Upper lobe of left lung (tissue), 4 donors: Measurements from ENCODE around the gene PPP1R37.

Source experiments
- CTCF ChIP-seq, 6 experiments: fragments of 450-650 bp in 4 of 6; fragments of 200-600 bp in 2 of 6; sonication (generic) in 2 of 6; IDR thresholded peaks; one replicate each; pipeline ENCODE4 v1.5.1; 2016 to 2019; ENCODE audit warnings: antibody characterized with exemption in 6 of 6
- EP300 ChIP-seq, 4 donors: sonication (generic); formaldehyde crosslinking; IDR thresholded peaks; one replicate each; pipeline ENCODE4 v1.5.1; 2017; ENCODE audit warnings: antibody characterized with exemption in 4 of 4, control low read depth in 2 of 4
- POLR2A ChIP-seq, 4 donors: fragments of 450-650 bp; IDR thresholded peaks; one replicate each; pipeline ENCODE4 v1.5.1; 2016 to 2017; ENCODE audit warnings: antibody characterized with exemption in 4 of 4, mild to moderate bottlenecking in 2 of 4
- POLR2AphosphoS5 ChIP-seq, 2 donors: sonication (generic); formaldehyde crosslinking; IDR thresholded peaks; one replicate each; pipeline ENCODE4 v1.5.1; 2017; ENCODE audit warnings: antibody characterized with exemption in 2 of 2

GRCh38 chr19:45102481-45102880 lies 9.5 kb downstream of the PPP1R37 start:
- TF ChIP-seq CTCF (IDR thresholded peaks at IDR 0.05) (no peak), POLR2A (IDR thresholded peaks at IDR 0.05) (no peak), POLR2AphosphoS5 (IDR thresholded peaks at IDR 0.05) (no peak), EP300 (IDR thresholded peaks at IDR 0.05) (no peak)
